Activated T-cell treated with anti-CD3 and anti-CD28 coated beads, Interleukin-2, amount 50 U/mL, for 4 hours (primary cell): ENCODE measurements around the gene ZNF485. TPM values are rescaled to one million over a fixed set of nuclear protein-coding genes. Genes with fewer than 3 reads are reported as not detected.
"Not testable (repeated sequence)": the region's sequence is repeated elsewhere in the genome, so short reads cannot be mapped to it uniquely, and the experiment has no call there.

ENCODE experiments used
- ATAC-seq, 2 donors: fragments of 200-7000 bp; cut with Tn5 transposase; one replicate each; pipeline ENCODE4 v1.10.0; 2021
- DNase-seq: peaks from one replicate; pipeline ENCODE4 v3.0.0-alpha.2; 2020
- H3K27me3 Mint-ChIP-seq: one replicate; pipeline ENCODE4 v1.8.0; 2021; ENCODE audit warnings: low read depth, mixed read lengths
- H3K36me3 Mint-ChIP-seq: one replicate; pipeline ENCODE4 v1.8.0; 2022; ENCODE audit warnings: mixed read lengths; ENCODE audit not compliant: insufficient read depth
- H3K4me1 Mint-ChIP-seq: one replicate; pipeline ENCODE4 v1.8.0; 2021; ENCODE audit warnings: low read depth, mixed read lengths
- H3K4me3 Mint-ChIP-seq: one replicate; pipeline ENCODE4 v1.8.0; 2021; ENCODE audit warnings: mild to moderate bottlenecking, moderate library complexity, mixed read lengths
- H3K9me3 Mint-ChIP-seq: one replicate; pipeline ENCODE4 v1.8.0; 2021; ENCODE audit warnings: mixed read lengths
- total RNA-seq, 3 donors: library from RNA; stranded (reverse); gene quantifications; one replicate each; pipeline ENCODE4 v1.2.1, GENCODE V29; 2021

The ZNF485 gene
- total RNA-seq, 3 donors from 2014 or later: 7.7 to 10.1 (median 8.0) TPM

- no peaks in the 10 kb centered on the region for H3K27me3 Mint-ChIP-seq
- DNase-seq (no peak), ATAC-seq (no peak)
- H3K4me1 Mint-ChIP-seq: peaks cover 23% of the 10 kb centered on the region
- peaks cover 10% of the 10 kb centered on the region for H3K9me3 Mint-ChIP-seq
- H3K4me3 Mint-ChIP-seq: no peak overlapping the region
- H3K36me3 Mint-ChIP-seq: no peaks in the 10 kb centered on the region
These were observed 14.8 kb upstream of the ZNF485 start for GRCh38 chr10:43591303-43591904.

GRCh38 chr10:43594944-43595589, 11.2 kb upstream of the ZNF485 start:
- Mint-ChIP-seq H3K4me1 (peaks cover 26% of the 10 kb centered on the region), H3K36me3 (no peaks in the 10 kb centered on the region)

GRCh38 chr10:43595739-43596298, 10.4 kb upstream of the ZNF485 start:
- DNase-seq: no peak
- Mint-ChIP-seq H3K36me3 (no peaks in the 10 kb centered on the region), H3K4me3 (peak overlapping the region; percentile 69), H3K4me1 (peaks cover 26% of the 10 kb centered on the region), H3K9me3 (peaks cover 7% of the 10 kb centered on the region), H3K27me3 (no peaks in the 10 kb centered on the region)
- peak; percentile 78 to 89 for ATAC-seq

More at GRCh38 chr10:43594944-43595589, 11.2 kb upstream of the ZNF485 start:
- peak; percentile 69 to 74 for ATAC-seq
- DNase-seq: no peak
- H3K9me3 Mint-ChIP-seq: peaks cover 10% of the 10 kb centered on the region
- H3K4me3 Mint-ChIP-seq: peak overlapping the region; percentile 69
- H3K27me3 Mint-ChIP-seq: no peaks in the 10 kb centered on the region

- no peaks in the 10 kb centered on the region for H3K36me3 Mint-ChIP-seq
- H3K4me3 Mint-ChIP-seq: no peak overlapping the region
- DNase-seq (no peak), ATAC-seq (no peak)
- H3K9me3 Mint-ChIP-seq: peaks cover 5% of the 10 kb centered on the region
- H3K4me1 Mint-ChIP-seq: peaks cover 26% of the 10 kb centered on the region
- H3K27me3 Mint-ChIP-seq: no peaks in the 10 kb centered on the region
These were observed 9.7 kb upstream of the ZNF485 start for GRCh38 chr10:43596546-43596945.

- Mint-ChIP-seq H3K27me3 (no peaks in the 10 kb centered on the region), H3K9me3 (no peaks in the 10 kb centered on the region), H3K36me3 (no peaks in the 10 kb centered on the region), H3K4me3 (no peak overlapping the region), H3K4me1 (peaks cover 26% of the 10 kb centered on the region)
- no peak for DNase-seq
- ATAC-seq: no peak
These were observed 7.8 kb upstream of the ZNF485 start for GRCh38 chr10:43598446-43598845.

- H3K9me3 Mint-ChIP-seq: no peaks in the 10 kb centered on the region
- H3K4me3 Mint-ChIP-seq: no peak overlapping the region
- peaks cover 23% of the 10 kb centered on the region for H3K4me1 Mint-ChIP-seq
- DNase-seq (no peak), ATAC-seq (no peak)
- H3K36me3 Mint-ChIP-seq: no peaks in the 10 kb centered on the region
- H3K27me3 Mint-ChIP-seq: no peaks in the 10 kb centered on the region
These were observed 6.9 kb upstream of the ZNF485 start for GRCh38 chr10:43599333-43599732.

GRCh38 chr10:43601576-43601975, 4.7 kb upstream of the ZNF485 start:
- not testable (repeated sequence) for H3K27me3 Mint-ChIP-seq, ATAC-seq, H3K9me3 Mint-ChIP-seq, H3K4me1 Mint-ChIP-seq, DNase-seq, H3K4me3 Mint-ChIP-seq, H3K36me3 Mint-ChIP-seq

GRCh38 chr10:43605850-43606322, 352 bp upstream of the ZNF485 start:
- Mint-ChIP-seq H3K4me1 (peaks cover 28% of the 10 kb centered on the region), H3K4me3 (peak overlapping the region; percentile 85), H3K36me3 (peaks cover 25% of the 10 kb centered on the region), H3K9me3 (no peaks in the 10 kb centered on the region), H3K27me3 (no peaks in the 10 kb centered on the region)
- DNase-seq (no peak), ATAC-seq (peak; percentile 23 to 37)

GRCh38 chr10:43607199-43607573, 948 bp downstream of the ZNF485 start:
- ATAC-seq (no peak), DNase-seq (no peak)
- H3K4me3 Mint-ChIP-seq: peak overlapping the region; percentile 85
- no peaks in the 10 kb centered on the region for H3K9me3 Mint-ChIP-seq
- H3K4me1 Mint-ChIP-seq: peaks cover 28% of the 10 kb centered on the region
- peaks cover 31% of the 10 kb centered on the region for H3K36me3 Mint-ChIP-seq
- H3K27me3 Mint-ChIP-seq: no peaks in the 10 kb centered on the region

- H3K27me3 Mint-ChIP-seq: no peaks in the 10 kb centered on the region
- peaks cover 5% of the 10 kb centered on the region for H3K9me3 Mint-ChIP-seq
- peaks cover 58% of the 10 kb centered on the region for H3K36me3 Mint-ChIP-seq
- H3K4me3 Mint-ChIP-seq: no peak overlapping the region
- DNase-seq: no peak
- peaks cover 28% of the 10 kb centered on the region for H3K4me1 Mint-ChIP-seq
- no peak for ATAC-seq
These were observed 4.4 kb downstream of the ZNF485 start for GRCh38 chr10:43610636-43611035.

GRCh38 chr10:43616697-43617370, 10.6 kb downstream of the ZNF485 start:
- peaks cover 30% of the 10 kb centered on the region for H3K9me3 Mint-ChIP-seq
- H3K4me1 Mint-ChIP-seq: no peaks in the 10 kb centered on the region
- no peak overlapping the region for H3K4me3 Mint-ChIP-seq
- H3K27me3 Mint-ChIP-seq: no peaks in the 10 kb centered on the region
- no peak for ATAC-seq
- DNase-seq: no peak
- peaks cover 52% of the 10 kb centered on the region for H3K36me3 Mint-ChIP-seq

GRCh38 chr10:43619368-43619767, 13.1 kb downstream of the ZNF485 start:
- DNase-seq: no peak
- Mint-ChIP-seq H3K4me1 (peaks cover 17% of the 10 kb centered on the region), H3K9me3 (peaks cover 45% of the 10 kb centered on the region), H3K27me3 (no peaks in the 10 kb centered on the region), H3K4me3 (no peak overlapping the region), H3K36me3 (peaks cover 34% of the 10 kb centered on the region)
- no peak for ATAC-seq

GRCh38 chr10:43622038-43622437, 15.8 kb downstream of the ZNF485 start:
- Mint-ChIP-seq H3K27me3 (no peaks in the 10 kb centered on the region), H3K4me1 (peaks cover 17% of the 10 kb centered on the region), H3K9me3 (peaks cover 26% of the 10 kb centered on the region), H3K36me3 (peaks cover 10% of the 10 kb centered on the region), H3K4me3 (no peak overlapping the region)
- no peak for DNase-seq
- no peak for ATAC-seq

GRCh38 chr10:43623351-43623750, 17.1 kb downstream of the ZNF485 start:
- H3K27me3 Mint-ChIP-seq: no peaks in the 10 kb centered on the region
- H3K36me3 Mint-ChIP-seq: peaks cover 7% of the 10 kb centered on the region
- DNase-seq (no peak), ATAC-seq (peak in 1 of 2 donors; percentile 48)
- H3K4me3 Mint-ChIP-seq: peak overlapping the region; percentile 74
- H3K9me3 Mint-ChIP-seq: peaks cover 21% of the 10 kb centered on the region
- H3K4me1 Mint-ChIP-seq: peaks cover 17% of the 10 kb centered on the region
